Measurements from ENCODE around the gene RAB11FIP4.

- TF ChIP-seq CTCF (conservative IDR thresholded peaks at IDR 0.05 in 1 of 2, IDR thresholded peaks at IDR 0.05 in 1 of 2; ENCODE audit: low read depth in 1 of 2, low read length in 2 of 2) (no peak), EZH2 (IDR thresholded peaks at IDR 0.05; ENCODE audit: low read length, missing control alignments) (no peak)
Observed at GRCh38 chr17:31584438-31585279, 193.2 kb downstream of the RAB11FIP4 start.
